Gastrocnemius medialis (tissue), 4 donors: ENCODE data around the gene SNPH.

Experiments used
- POLR2A ChIP-seq, 2 donors: fragments of 450-650 bp; IDR thresholded peaks; one replicate each; pipeline ENCODE4 v1.6.1; 2017; ENCODE audit warnings: antibody characterized with exemption in 2 of 2, mild to moderate bottlenecking in 2 of 2, moderate library complexity in 2 of 2
- TF ChIP-seq, protein P1 (sequence below), 5 experiments: fragments of 450-650 bp in 3 of 5; fragments of 200-600 bp in 2 of 5; sonication (generic) in 2 of 5; IDR thresholded peaks in 4 of 5; conservative IDR thresholded peaks in 1 of 5; 1 replicate in 4 of 5; 2 replicates in 1 of 5; pipeline ENCODE4 v1.5.1; 2016 to 2019; ENCODE audit warnings: antibody characterized with exemption in 5 of 5, mild to moderate bottlenecking in 3 of 5, moderate library complexity in 3 of 5

DNA sequence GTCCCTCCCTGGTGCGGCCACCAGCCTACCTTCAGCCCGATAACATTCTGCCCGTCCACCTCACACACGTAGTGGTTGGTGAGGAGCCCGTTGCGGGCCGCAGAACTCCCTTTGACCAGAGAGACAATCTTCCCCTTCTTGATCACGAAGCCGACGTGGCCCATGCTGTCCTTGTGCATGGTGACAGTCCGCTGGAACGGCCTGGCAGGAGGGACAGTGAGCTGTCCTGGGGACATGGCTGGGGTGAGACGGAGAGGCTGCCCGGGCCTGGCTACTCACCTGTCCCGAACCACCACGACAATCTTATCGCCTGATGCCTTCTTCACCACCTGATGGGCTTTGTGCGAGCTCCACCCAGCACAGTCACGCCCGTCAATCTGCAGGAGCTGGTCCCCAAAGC lies 46.2 kb downstream of the SNPH start:
- TF ChIP-seq, protein P1, sequence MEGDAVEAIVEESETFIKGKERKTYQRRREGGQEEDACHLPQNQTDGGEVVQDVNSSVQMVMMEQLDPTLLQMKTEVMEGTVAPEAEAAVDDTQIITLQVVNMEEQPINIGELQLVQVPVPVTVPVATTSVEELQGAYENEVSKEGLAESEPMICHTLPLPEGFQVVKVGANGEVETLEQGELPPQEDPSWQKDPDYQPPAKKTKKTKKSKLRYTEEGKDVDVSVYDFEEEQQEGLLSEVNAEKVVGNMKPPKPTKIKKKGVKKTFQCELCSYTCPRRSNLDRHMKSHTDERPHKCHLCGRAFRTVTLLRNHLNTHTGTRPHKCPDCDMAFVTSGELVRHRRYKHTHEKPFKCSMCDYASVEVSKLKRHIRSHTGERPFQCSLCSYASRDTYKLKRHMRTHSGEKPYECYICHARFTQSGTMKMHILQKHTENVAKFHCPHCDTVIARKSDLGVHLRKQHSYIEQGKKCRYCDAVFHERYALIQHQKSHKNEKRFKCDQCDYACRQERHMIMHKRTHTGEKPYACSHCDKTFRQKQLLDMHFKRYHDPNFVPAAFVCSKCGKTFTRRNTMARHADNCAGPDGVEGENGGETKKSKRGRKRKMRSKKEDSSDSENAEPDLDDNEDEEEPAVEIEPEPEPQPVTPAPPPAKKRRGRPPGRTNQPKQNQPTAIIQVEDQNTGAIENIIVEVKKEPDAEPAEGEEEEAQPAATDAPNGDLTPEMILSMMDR (IDR thresholded peaks at IDR 0.05 in 4 of 5, conservative IDR thresholded peaks at IDR 0.05 in 1 of 5), result no peak
- TF ChIP-seq POLR2A (IDR thresholded peaks at IDR 0.05), result no peak
